ENCODE measurements around the gene GANC.

GRCh38 chr15:42329161-42329560 is 56.2 kb downstream of the GANC start:
- TF ChIP-seq CTCF (IDR thresholded peaks at IDR 0.05) (no peak), POLR2A (IDR thresholded peaks at IDR 0.05) (no peak)
